DMS53 (cell line): Measurements from ENCODE around the gene ARID5B.
A peak's percentile ranks its signal among the peaks of the same experiment; 100 is the strongest.

Experiments used
- DNase-seq: peaks from one replicate; lab custom pipeline; 2025; lab: John Stamatoyannopoulos, UW

Gene ARID5B, protein sequence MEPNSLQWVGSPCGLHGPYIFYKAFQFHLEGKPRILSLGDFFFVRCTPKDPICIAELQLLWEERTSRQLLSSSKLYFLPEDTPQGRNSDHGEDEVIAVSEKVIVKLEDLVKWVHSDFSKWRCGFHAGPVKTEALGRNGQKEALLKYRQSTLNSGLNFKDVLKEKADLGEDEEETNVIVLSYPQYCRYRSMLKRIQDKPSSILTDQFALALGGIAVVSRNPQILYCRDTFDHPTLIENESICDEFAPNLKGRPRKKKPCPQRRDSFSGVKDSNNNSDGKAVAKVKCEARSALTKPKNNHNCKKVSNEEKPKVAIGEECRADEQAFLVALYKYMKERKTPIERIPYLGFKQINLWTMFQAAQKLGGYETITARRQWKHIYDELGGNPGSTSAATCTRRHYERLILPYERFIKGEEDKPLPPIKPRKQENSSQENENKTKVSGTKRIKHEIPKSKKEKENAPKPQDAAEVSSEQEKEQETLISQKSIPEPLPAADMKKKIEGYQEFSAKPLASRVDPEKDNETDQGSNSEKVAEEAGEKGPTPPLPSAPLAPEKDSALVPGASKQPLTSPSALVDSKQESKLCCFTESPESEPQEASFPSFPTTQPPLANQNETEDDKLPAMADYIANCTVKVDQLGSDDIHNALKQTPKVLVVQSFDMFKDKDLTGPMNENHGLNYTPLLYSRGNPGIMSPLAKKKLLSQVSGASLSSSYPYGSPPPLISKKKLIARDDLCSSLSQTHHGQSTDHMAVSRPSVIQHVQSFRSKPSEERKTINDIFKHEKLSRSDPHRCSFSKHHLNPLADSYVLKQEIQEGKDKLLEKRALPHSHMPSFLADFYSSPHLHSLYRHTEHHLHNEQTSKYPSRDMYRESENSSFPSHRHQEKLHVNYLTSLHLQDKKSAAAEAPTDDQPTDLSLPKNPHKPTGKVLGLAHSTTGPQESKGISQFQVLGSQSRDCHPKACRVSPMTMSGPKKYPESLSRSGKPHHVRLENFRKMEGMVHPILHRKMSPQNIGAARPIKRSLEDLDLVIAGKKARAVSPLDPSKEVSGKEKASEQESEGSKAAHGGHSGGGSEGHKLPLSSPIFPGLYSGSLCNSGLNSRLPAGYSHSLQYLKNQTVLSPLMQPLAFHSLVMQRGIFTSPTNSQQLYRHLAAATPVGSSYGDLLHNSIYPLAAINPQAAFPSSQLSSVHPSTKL

DNA sequence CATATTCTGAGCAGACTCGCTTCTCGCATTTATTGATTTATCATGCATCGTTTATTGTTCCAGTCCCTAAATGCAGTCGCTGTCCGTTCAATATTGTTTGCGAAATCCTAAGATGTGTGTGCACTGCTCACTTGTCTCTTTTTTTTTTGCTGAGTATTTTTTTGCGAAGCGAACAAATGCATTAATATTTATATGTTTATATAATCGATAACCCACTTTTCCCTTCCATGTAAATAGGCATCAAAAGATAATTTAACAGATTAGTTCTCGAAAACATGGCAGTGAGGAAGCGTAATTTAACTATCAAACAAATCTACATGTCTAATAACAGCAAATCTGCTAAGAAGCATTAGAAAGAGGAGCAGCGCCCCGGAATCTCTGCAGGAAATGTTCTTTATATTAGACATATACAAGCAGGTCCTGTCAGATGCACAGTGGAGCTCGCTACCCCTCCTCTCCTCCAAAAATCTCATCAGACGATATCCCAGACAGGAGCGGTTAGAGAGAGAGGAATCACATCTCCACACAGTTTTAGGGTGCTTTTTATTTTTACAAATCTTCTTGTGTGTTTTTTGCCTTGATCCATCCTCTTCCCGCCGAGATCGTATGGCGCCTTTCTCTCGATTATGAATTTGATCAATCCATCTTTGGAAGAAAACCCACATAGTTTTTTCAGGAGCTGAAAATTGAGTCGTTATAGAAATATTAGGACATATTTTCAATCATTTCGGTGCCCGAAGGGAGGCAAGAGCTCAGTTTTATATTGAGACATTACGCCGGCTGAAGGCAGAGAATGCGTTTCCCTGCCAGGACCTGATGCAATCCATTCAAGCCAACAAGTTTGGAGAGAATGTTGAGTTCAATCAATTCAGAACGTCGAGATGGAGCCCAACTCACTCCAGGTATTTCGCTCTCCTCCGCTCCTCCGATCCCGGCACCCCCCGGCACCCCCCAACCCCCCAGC is at the start of gene ARID5B:
Gene ARID5B (plus strand): TSS at position 871 of the 964 bp plus-strand sequence. CDS start 11 bp downstream, at position 882.
- peak; percentile 88 for DNase-seq

DNA sequence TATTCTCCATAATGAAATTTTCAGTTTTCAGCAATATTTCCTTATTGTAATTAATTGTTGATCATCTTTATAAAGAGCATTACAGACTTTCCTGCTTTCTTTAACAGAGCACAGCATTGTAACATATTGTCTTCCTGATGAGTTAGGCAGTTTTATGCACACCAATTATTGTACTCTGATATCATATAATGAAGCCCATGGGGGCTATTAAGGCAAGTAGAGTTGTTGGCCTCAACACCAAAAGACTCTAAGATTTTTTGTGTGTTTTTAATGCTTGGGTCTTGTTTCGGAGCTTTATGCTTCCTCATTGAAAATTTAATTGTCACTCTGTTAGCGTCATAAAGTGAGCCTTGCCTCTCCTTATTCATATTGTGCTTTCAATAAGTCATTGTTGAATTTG is 49.2 kb upstream of the ARID5B start:
- no peak for DNase-seq

DNA sequence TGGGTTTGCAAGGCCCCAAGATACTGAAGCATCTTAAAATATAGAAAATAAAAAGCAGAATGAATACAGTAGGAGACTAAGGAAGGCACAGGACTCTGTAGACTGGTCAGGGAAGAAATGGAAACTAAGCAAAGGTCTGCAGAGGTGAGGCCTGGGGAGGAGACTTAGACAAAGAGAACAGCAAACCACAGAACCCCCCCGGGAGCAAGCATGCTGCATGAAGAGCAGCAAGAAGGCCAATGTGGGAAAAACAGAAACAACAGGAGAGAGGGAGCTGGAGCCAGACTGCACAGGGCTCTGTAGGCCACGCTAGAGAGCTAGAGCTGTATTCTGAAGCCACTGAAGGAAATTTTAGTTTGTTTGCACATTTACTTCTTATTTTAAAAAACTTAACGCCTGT is 45.7 kb upstream of the ARID5B start:
- no peak for DNase-seq

DNA sequence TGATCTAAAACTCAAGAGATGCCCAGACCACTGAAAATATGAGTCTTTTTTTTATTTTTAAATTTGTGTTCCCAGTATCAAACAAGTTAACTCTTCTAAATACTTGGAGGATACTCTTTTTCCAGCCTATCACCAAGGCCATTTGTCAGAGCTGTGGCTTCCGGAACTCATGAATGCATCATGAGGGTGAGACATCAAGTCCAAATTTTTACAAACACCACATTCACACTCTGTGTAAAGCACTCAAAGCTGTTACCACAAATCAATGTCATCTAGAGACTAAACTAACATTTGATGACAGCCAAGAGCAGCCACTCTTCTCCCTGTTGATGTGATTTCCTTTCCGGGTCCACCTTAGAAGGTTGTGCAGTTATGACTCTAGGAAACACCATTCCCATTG is 43.8 kb upstream of the ARID5B start:
- DNase-seq = no peak

DNA sequence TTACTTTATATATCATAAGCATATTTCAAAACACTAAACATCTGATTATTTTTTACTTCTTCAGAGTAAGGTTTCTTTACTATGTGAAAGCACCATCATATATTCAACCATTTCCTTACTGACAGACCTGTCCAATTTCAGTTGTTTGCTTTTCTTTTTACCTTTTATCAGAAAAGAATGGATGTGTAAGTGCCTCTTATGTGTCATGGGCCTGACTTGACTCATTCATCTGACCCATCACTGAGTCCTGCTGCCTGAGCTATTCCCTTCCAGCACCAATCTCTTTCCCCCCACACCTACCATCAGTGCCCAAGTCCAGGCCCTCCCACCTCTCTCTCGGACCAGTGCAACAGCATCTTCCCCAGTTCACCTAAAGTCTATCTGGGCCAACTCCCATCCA is 41.7 kb upstream of the ARID5B start:
- DNase-seq = peak; percentile 28

DNA sequence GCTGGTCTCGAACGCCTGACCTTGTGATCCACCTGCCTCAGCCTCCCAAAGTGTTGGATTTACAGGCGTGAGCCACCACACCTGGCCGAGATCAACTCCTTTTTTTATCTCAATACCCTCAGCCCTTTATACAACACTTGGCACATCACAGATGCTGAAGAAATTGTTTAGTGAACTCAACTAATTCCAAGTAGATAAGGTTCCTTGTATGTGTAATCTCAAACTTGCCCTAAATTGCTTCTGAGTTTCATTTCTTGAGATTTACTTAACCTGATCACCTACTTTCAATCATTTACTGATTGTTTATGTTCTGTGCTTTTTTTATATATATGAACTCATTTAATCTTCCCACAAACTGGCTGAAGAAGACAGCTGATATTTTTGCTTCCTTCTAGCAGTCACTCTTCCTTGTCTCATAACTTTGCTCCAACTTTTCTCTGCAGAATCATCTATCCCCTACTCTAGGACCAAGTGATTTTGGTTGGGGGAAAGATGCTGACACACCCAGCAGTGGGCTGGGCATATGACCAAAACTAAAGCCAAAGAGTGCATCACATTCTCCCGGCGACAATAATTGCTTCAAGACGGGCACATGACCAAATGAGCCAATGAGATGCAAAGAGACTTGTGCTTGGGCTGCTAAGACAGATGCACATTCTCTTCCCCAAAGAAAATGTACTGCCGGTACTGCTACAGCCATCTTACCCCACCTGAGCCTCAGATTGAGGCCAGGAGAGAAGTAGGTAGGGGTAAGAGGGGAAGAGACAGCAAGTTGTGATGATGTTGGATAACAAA is 40.3 kb upstream of the ARID5B start:
- no peak for DNase-seq

DNA sequence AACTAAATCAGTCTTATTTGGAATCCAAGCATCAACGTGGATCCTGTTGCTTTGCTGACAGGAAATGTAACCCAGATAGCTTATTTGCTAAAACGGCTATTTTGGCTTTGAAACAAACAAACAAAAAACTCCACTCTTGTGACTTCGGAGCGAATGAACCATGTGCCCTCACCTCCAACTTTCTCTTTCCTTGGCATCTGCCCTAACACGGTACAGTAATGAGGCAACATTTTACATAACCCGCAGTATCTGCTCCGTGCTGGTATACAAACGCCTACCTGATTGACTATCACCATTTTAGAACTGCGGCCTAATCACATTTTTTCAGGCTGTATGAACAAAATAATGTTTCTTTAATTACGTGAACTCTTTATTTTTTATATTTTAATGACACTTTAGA is 37.5 kb upstream of the ARID5B start:
- no peak for DNase-seq

DNA sequence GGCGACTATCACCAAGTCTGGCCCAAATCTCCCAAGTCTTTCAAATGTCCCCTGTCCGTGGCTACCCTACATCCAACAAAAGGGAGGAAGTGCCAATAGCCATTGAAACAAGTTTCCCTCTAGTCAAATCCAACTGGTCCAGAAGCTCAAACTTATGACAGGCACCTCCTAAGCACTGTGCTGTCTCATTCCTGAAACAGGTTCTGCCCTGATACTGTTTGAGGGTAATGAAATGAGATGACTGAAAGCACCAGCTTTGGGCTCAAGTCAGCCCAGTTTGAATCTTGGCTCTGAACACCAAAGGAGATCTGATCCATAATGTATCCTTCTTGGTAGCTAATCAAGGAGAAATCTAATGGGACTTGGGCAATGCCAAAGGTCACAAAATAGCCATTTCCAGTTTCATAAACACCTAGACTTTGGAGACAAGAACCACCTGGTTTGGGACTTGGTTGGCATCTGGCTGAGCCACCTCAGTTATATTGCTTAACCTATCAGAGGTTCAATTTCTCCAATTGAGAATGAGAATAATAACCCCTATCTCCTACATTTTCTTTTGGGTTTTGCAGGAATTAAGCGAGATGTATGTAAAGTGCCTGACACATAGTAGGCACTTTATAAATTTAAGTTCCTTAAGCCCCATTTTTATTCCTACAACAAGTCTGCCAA is 34.7 kb upstream of the ARID5B start:
- no peak for DNase-seq

DNA sequence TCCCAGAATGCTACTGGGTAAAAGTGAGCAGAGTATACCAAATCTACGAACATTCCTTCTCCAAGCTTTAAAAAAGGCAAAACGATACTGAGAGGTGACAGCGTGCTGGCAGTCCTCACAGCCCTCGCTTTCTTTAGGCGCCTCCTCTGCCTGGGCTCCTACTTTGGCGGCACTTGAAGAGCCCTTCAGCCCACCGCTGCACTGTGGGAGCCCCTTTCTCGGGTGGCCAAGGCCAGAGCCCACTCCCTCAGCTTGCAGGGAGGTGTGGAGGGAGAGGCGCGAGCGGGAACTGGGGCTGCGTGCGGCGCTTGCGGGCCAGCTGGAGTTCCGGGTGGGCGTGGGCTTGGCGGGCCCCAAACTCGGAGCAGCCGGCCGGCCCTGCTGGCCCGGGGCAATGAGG is 34.1 kb upstream of the ARID5B start:
- peak; percentile 33 for DNase-seq

DNA sequence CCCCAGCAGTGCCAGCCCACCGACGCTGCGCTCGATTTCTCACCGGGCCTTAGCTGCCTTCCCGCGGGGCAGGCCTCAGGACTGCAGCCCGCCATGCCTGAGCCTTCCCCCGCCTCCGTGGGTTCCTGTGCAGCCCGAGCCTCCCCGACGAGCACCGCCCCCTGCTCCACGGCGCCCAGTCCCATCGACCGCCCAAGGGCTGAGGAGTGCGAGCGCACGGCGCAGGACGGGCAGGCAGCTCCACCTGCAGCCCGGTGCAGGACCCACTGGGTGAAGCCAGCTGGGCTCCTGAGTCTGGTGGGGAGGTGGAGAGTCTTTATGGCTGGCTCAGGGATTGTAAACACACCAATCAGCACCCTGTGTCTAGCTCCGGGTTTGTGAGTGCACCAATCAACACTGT is 33.7 kb upstream of the ARID5B start:
- DNase-seq = peak; percentile 72

DNA sequence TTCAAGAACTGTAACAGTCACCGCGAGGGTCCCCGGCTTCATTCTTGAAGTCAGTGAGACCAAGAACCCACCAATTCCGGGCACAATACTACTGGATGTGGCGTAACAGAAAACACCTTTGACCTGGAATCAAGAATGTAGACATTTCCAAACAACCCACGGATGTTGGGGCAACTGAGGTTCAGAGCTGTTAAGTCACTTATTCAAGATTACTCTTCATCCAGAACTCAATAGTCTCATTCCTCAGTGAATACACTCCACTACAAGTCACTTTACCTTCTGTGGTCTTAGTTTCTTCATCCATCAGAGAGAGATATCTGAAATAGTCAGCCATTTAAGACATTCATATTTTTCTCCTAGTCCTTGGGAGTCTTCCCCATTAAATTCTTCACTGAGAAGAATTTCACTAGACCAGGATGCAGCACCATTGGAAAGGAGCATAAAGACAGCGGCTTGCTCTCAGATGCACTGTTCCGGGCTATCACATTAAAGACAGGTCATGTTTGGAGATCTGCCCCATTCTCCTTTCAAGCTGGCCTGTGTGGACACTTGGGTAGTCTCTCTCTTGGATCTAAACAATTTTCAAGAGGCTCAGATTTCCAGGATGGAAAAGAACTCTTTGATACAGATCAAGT is 32.3 kb upstream of the ARID5B start:
- DNase-seq = no peak

DNA sequence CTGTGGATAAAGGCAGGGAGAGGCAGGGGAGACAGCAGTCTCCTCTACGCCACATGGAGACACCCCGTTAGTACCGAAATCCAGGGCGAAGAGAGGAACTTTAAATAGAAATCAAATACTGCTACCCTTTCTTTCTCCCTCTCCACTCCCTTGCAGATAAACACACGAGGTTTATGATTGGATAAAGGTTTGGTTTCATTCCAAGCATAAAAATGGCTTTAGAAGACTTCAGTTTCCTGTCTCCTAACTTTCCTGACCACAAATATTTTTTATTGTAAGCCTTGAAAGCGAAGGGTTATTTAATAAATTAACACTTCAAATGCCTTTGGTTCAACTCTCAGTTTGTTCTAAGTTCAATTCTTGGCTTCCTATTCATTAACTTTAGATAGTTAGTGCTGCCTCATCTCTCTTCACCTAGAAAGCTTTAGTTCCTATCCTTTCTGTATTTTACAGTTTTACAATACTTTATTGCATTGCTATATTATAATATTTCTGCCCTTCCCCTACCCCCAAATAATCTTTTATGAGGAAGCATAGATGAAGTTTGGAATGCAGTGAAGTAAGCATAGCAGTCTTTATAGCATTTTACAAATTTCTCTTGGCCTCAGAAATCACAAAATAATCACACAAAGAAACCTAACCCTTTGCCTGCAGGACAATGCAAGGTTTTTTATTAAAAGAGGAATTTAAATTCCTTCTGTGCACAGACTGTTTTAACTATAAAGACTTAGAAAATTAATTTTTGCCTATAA is 31.5 kb upstream of the ARID5B start:
- DNase-seq = no peak

DNA sequence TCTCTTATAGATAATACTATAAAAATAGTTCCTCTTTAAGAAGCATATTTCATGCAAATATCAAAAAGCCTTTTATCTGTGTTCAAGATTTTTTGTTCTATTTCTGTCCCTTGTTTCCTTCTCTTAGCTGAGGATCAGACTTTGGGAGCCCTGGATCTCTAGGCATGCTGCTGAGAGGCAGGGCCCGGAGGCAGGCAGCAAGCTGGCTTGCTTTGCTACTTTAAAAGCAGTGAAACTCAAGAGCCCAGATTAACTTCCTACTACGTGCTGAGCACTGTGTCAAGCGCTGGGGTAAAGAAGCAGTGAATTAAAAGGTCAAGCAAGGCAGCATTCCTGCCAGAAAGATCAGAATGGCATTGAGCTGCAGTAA is 31.0 kb upstream of the ARID5B start:
- no peak for DNase-seq

DNA sequence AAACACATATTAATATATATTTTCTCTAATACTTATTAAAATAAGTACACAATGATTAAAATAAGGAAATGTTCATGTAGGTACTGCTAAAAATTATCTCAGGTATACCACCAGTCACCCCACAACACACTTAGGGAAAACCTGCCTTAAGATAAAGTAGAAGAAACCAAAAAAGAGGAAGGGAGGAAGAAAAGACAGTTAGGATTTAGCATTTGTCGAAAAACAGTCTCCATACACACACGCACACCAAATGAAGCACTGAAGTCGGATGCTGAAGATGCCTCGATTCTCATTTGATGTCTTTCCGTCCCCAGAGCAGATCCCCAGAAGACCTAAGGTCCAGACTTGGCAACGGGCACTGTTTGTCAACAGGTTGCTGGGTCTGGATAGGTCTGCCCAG is 30.0 kb upstream of the ARID5B start:
- DNase-seq = no peak

DNA sequence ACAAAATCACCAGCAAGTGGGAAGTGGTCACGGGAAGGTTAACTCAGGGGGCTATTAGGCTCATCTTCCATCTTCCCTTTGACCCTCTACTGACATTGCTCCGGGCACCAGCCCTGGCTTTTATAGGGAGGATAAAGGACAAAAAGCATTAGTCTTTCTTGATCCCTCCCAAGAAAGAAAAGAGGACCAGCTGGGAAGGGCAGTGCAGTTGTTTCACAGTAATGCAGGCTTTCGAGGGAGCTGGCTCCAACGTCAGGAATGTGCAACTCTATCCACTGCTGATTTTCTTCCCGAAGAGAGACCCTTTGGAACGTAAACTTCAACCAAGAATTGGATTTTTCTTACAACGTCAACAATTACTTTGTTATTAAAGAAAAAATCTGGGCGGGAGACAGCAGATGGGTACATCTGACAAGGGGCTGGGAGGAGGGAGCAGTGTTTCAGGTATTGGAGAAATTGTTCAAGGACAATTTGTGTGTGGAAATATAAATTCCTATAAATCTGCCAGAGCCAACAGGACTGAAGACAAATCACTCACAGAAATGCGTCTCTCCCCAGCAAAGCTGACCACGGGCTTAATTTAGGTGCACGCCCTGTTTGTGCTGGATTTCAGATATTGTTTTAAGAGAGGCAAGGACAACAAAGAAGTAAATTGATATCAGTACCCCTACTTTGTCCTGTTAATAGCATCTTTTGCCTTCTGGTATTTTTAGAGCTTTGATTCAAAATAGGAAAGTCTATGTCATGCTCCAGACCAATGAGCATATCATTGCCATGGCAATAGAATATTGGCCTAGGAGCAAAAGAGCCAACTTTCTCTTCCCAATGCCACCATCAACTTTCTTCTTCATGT is 23.4 kb upstream of the ARID5B start:
- DNase-seq = no peak

DNA sequence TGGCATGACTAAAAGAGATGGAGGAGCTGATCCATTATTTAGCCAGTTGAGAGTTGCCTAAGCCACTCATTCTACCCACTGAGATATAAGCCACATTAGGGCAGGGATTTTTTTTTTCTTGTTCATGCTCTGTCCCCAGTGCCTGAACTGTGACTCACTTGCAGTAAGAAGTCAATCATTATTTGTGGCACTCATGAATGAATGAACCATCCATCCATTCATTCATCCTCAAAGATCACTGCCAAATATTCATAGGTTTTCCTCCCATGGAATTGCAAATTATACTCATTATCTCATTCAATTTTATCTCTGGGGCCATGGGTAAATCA is 22.8 kb upstream of the ARID5B start:
- no peak for DNase-seq

DNA sequence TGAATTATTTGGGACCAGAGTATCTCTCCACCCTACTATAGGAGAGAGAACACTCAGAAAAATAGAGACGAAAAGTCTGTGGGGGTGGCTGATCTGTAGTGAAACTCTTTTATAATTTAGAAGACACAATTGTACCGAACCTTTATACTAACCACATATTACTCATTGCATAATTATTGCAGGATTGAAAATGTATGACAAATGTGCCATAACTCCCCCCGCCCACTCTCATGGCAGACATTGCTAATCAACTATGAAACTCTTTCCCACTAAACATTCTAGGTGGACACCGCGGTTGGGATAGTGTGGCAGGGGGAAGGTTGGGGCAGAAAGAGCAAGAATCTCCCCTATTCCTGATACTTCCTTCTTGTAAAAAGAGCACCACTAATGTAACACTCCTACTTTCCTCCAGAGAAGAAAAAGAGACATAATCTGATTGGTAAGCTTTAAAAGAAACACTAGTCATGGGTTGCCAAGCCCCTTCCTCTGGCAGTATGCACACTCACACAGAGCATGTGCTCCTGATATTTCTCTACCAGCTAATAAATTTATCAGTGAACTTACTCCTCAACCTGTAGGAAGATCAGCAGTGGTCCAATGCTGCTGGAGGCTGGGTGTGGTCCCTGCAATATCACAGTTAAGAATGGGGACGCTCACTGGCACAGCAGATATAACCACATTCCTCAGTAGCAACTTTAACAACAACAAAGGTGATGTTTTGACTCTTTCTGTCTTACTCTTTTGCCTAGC is 18.7 kb upstream of the ARID5B start:
- DNase-seq = no peak
